CD8-positive, alpha-beta memory T cell (primary cell): ENCODE data around the gene WDR82. TPM values are rescaled to one million over a fixed set of nuclear protein-coding genes. Genes with fewer than 3 reads are reported as not detected.
A peak's percentile ranks its signal among the peaks of the same experiment; 100 is the strongest.
"Not testable (repeated sequence)": the region's sequence is repeated elsewhere in the genome, so short reads cannot be mapped to it uniquely, and the experiment has no call there.

Experiments
- CTCF ChIA-PET: fragments of 350-600 bp; sonication (Branson Sonifier 250); formaldehyde crosslinking; loops from one replicate; lab custom pipeline; 2021; ENCODE audit warnings: antibody characterized with exemption; lab: Charles Lee
- POLR2A ChIA-PET: fragments of 350-600 bp; sonication (Branson Sonifier 250); formaldehyde crosslinking; loops from one replicate; lab custom pipeline; 2021; ENCODE audit warnings: antibody characterized with exemption; lab: Charles Lee
- DNase-seq, 5 donors: peaks; one replicate each; pipeline versions ENCODE4 v3.0.0 to v3.0.0-alpha.2; 2020 to 2022; ENCODE audit warnings: mixed read lengths in 1 of 5
- H3K27ac ChIP-seq: one replicate; pipeline ENCODE4 v1.7.0; 2013; ENCODE audit warnings: low read depth, mild to moderate bottlenecking, low read length, moderate library complexity
- H3K27me3 ChIP-seq: 2 replicates; pipeline ENCODE4 v1.7.0; 2013; ENCODE audit warnings: low read length, mild to moderate bottlenecking; ENCODE audit not compliant: insufficient read depth, poor library complexity, severe bottlenecking
- H3K36me3 ChIP-seq: 2 replicates; pipeline ENCODE4 v1.7.0; 2013; ENCODE audit warnings: mild to moderate bottlenecking, low read length, moderate library complexity; ENCODE audit not compliant: insufficient read depth
- H3K4me1 ChIP-seq: 2 replicates; pipeline ENCODE4 v1.7.0; 2013; ENCODE audit warnings: mild to moderate bottlenecking, low read length, moderate library complexity; ENCODE audit not compliant: insufficient read depth
- H3K4me3 ChIP-seq: 2 replicates; pipeline ENCODE4 v1.7.0; 2013; ENCODE audit warnings: mild to moderate bottlenecking, low read length
- H3K9me3 ChIP-seq: 2 replicates; pipeline ENCODE4 v1.7.0; 2013; ENCODE audit warnings: mild to moderate bottlenecking, low read length
- H3K27ac Mint-ChIP-seq, 8 donors: one replicate each; pipeline ENCODE4 v1.8.0; 2020 to 2021; ENCODE audit warnings: mixed read lengths in 8 of 8, mild to moderate bottlenecking in 6 of 8, inconsistent platforms in 3 of 8, moderate library complexity in 3 of 8
- H3K27me3 Mint-ChIP-seq, 2 donors: one replicate each; pipeline ENCODE4 v1.8.0; 2020 to 2021; ENCODE audit warnings: mixed read lengths in 2 of 2, mild to moderate bottlenecking in 1 of 2, moderate library complexity in 1 of 2
- H3K36me3 Mint-ChIP-seq, 3 donors: one replicate each; pipeline ENCODE4 v1.8.0; 2020 to 2021; ENCODE audit warnings: mixed read lengths in 3 of 3, inconsistent platforms in 1 of 3, mild to moderate bottlenecking in 1 of 3
- H3K4me1 Mint-ChIP-seq, 3 donors: one replicate each; pipeline ENCODE4 v1.8.0; 2020 to 2021; ENCODE audit warnings: mixed read lengths in 3 of 3, inconsistent platforms in 1 of 3, mild to moderate bottlenecking in 1 of 3
- H3K4me3 Mint-ChIP-seq, 7 donors: one replicate each; pipeline ENCODE4 v1.8.0; 2020 to 2021; ENCODE audit warnings: mixed read lengths in 7 of 7, mild to moderate bottlenecking in 6 of 7, moderate library complexity in 4 of 7, inconsistent platforms in 2 of 7
- H3K9me3 Mint-ChIP-seq, 5 donors: one replicate each; pipeline ENCODE4 v1.8.0; 2020 to 2022; ENCODE audit warnings: mixed read lengths in 5 of 5, mild to moderate bottlenecking in 3 of 5, moderate library complexity in 2 of 5, inconsistent platforms in 1 of 5
- polyA plus RNA-seq: library from polyadenylated mRNA; unstranded; fragments of 300-500 nt; fragmentation: Illumina TruSeq; gene quantifications from one replicate; pipeline ENCODE4 v1.2.3, GENCODE V29; 2021
- total RNA-seq, 2 experiments: library from RNA; stranded (reverse); gene quantifications; one replicate each; pipeline ENCODE4 v1.2.3, GENCODE V29; 2021

Gene WDR82
- total and polyA plus RNA-seq, 3 experiments from 2014 or later = 133 to 140 (median 133) TPM

DNA sequence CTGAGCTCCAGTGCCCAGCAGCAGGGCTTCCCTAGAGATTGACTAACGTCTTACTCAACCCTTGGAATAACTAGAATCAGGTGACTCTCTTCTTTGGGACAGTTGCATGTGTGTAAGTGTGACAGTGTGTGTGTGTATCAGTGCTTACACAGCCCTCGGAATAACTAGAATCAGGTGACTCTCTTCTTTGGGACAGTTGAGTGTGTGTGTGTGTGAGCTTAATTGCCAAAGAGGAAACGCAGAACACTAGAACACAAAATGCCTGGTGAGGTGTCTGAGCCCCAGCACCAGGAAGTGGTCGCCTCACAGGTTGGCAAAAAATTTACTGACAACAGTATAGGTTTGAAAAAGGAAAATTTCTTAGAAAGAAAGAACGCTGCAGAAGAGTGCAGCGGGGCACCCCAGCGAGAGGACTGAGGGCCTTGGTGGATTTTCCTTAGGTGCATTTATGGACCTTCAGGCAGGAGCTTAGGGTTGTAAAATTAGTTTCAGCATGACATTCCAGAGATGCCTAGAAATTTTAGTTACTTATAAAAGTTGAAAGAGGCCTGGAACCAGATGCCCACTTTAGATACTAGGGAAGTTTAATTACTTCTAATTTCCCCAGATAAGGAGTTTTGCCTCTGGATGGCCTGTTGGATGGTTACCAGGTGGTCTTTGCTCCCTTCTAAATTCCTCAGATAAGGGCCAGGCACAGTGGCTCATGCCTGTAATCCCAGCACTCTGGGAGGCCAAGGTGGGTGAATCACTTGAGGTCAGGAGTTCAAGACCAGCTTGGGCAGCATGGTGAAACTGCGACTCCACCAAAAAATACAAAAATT is 3.7 kb upstream of the WDR82 start:
- peak overlapping the region; percentile 86 to 98 (median 94) for H3K27ac Mint-ChIP-seq

GRCh38 chr3:52280050-52280461 is 1.6 kb upstream of the WDR82 start:
- peak overlapping the region; percentile 93 to 100 (median 97) for H3K4me3 Mint-ChIP-seq
- peak overlapping the region; percentile 78 to 100 (median 98) for H3K27ac Mint-ChIP-seq
- peaks cover 0 to 31% (median 3%) of the 10 kb centered on the region in 3 donors for H3K36me3 Mint-ChIP-seq
- H3K4me3 ChIP-seq = peak overlapping the region; percentile 69
- no peaks in the 10 kb centered on the region for H3K36me3 ChIP-seq
- H3K9me3 Mint-ChIP-seq = no peaks in the 10 kb centered on the region
- CTCF ChIA-PET = interaction anchor here (0.7 to 9.0 kb wide), 9 partner anchors 9 to 69 kb away, joined by 3 to 156 read pairs (median 20); partner anchors contain the start of genes GLYCTK, PPM1M and TWF2
- DNase-seq = no peak
- no peaks in the 10 kb centered on the region for H3K27me3 ChIP-seq
- H3K27me3 Mint-ChIP-seq = peaks cover 0 to 2% of the 10 kb centered on the region in 2 donors
- peaks cover 47% of the 10 kb centered on the region for H3K4me1 ChIP-seq
- no peaks in the 10 kb centered on the region for H3K9me3 ChIP-seq
- peak overlapping the region; percentile 84 for H3K27ac ChIP-seq
- POLR2A ChIA-PET = interaction anchor here (0.8 to 4.5 kb wide), 6 partner anchors 8 to 1929 kb away, joined by 4 to 86 read pairs (median 46); partner anchors contain the start of genes CYB561D2, GLYCTK, NPRL2 and PPM1M
- peaks cover 52 to 75% (median 66%) of the 10 kb centered on the region in 3 donors for H3K4me1 Mint-ChIP-seq

More for the DNA sequence above, 3.7 kb upstream of the WDR82 start:
- Mint-ChIP-seq H3K27me3 (peaks cover 0 to 4% of the 10 kb centered on the region in 2 donors), H3K36me3 (peaks cover 0 to 21% (median 3%) of the 10 kb centered on the region in 3 donors), H3K9me3 (no peaks in the 10 kb centered on the region), H3K4me1 (peaks cover 52 to 68% (median 57%) of the 10 kb centered on the region in 3 donors), H3K4me3 (peak overlapping the region; percentile 51 to 80 (median 76))
- ChIA-PET POLR2A (interaction anchor here (0.6 to 1.8 kb wide), 8 partner anchors 10 to 44 kb away, joined by 4 to 8 read pairs (median 6); partner anchors contain the start of genes PPM1M and TWF2), CTCF (interaction anchor here (1.1 to 9.0 kb wide), 7 partner anchors 9 to 62 kb away, joined by 4 to 156 read pairs (median 12); partner anchors contain the start of genes PPM1M and TWF2)
- DNase-seq = peak; percentile 28 to 75 (median 61)
- Histone ChIP-seq H3K4me3 (peak overlapping the region; percentile 46), H3K9me3 (no peaks in the 10 kb centered on the region), H3K36me3 (no peaks in the 10 kb centered on the region), H3K27me3 (no peaks in the 10 kb centered on the region), H3K27ac (peak overlapping the region; percentile 7), H3K4me1 (peaks cover 51% of the 10 kb centered on the region)

DNA sequence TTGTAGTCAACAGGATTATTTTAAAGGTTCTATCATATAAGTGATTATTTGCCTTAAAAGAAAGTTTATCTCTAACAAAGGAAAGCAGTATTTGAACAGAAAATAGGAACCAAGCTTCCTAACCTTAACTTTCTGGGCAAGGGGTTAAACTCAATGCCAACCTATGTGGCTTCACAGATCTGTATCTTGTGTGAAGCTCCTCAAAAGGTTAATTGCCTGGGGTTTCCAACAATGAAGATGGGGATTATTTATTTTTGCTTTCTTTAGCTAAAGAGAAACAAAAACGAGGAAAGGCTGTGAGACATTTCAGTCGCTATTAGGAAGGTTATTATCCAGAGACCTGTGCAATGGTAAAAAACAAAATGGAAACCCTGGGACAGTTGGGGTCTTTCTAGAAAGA is 1.1 kb upstream of the WDR82 start:
- Mint-ChIP-seq H3K27ac (peak overlapping the region; percentile 90 to 100 (median 99)), H3K4me3 (peak overlapping the region; percentile 93 to 100 (median 97)), H3K9me3 (no peaks in the 10 kb centered on the region), H3K36me3 (peaks cover 0 to 33% (median 3%) of the 10 kb centered on the region in 3 donors), H3K27me3 (peaks cover 0 to 2% of the 10 kb centered on the region in 2 donors), H3K4me1 (peaks cover 54 to 77% (median 69%) of the 10 kb centered on the region in 3 donors)
- no peaks in the 10 kb centered on the region for H3K27me3 ChIP-seq
- ChIA-PET CTCF (interaction anchor here (0.7 to 9.0 kb wide), 11 partner anchors 9 to 69 kb away, joined by 3 to 156 read pairs (median 11); partner anchors contain the start of genes GLYCTK, PPM1M and TWF2), POLR2A (interaction anchor here (0.8 to 4.5 kb wide), 7 partner anchors 8 to 1929 kb away, joined by 4 to 86 read pairs (median 39); partner anchors contain the start of genes CYB561D2, GLYCTK, NPRL2 and PPM1M)
- no peaks in the 10 kb centered on the region for H3K36me3 ChIP-seq
- no peak for DNase-seq
- H3K4me1 ChIP-seq = peaks cover 49% of the 10 kb centered on the region
- peak overlapping the region; percentile 84 for H3K27ac ChIP-seq
- H3K4me3 ChIP-seq = peak overlapping the region; percentile 69
- no peaks in the 10 kb centered on the region for H3K9me3 ChIP-seq

DNA sequence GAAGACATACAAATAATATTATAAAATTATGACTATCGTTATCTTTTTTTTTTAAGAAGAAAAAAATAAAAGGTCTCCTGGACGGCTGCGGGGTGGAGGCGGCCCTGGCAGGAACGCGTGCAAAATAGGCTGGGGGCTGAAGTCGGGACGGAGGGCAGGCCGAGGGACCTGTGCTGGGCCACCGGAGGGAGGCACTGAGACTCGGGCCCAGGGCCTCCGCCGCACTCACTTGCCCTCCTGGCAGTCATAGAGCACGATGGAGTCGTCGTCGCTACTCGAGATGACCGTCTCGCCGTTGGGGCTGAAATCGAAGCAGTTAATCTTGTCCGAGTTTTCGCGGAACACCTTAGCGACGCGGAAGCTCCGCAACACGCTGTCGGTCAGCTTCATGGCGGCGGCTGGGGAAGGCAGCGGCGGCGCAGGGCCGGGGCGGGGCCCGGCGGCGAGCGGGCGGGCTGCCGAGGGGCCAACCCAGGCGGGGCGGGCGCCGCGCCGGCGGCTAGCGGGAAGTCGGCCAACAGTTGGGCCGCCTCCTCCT is 408 bp downstream of the WDR82 start:
- ChIA-PET POLR2A (interaction anchor here (0.5 to 4.5 kb wide), 15 partner anchors 10 to 310 kb away, joined by 4 to 86 read pairs (median 6); partner anchors contain the start of genes DUSP7, GLYCTK, PPM1M and TWF2), CTCF (interaction anchor here (1.0 to 9.0 kb wide), 14 partner anchors 10 to 62 kb away, joined by 3 to 156 read pairs (median 6); partner anchors contain the start of genes GLYCTK, PPM1M and TWF2)
- Histone ChIP-seq H3K36me3 (no peaks in the 10 kb centered on the region), H3K27ac (peak overlapping the region; percentile 84), H3K4me3 (peak overlapping the region; percentile 79), H3K9me3 (no peaks in the 10 kb centered on the region), H3K4me1 (peaks cover 55% of the 10 kb centered on the region), H3K27me3 (no peaks in the 10 kb centered on the region)
- Mint-ChIP-seq H3K36me3 (peaks cover 0 to 46% (median 5%) of the 10 kb centered on the region in 3 donors), H3K4me3 (peak overlapping the region; percentile 93 to 100 (median 97)), H3K27me3 (peaks cover 0 to 2% of the 10 kb centered on the region in 2 donors), H3K4me1 (peaks cover 58 to 80% (median 69%) of the 10 kb centered on the region in 3 donors), H3K9me3 (no peaks in the 10 kb centered on the region), H3K27ac (peak overlapping the region; percentile 90 to 100 (median 99))
- DNase-seq = peak in 3 of 5 donors; percentile 56 to 77 (median 61)

GRCh38 chr3:52277071-52277964 is 1.1 kb downstream of the WDR82 start:
- Histone ChIP-seq H3K4me1 (peaks cover 55% of the 10 kb centered on the region), H3K27ac (peak overlapping the region; percentile 84), H3K36me3 (no peaks in the 10 kb centered on the region), H3K9me3 (no peaks in the 10 kb centered on the region), H3K27me3 (no peaks in the 10 kb centered on the region), H3K4me3 (peak overlapping the region; percentile 79)
- Mint-ChIP-seq H3K27me3 (peaks cover 0 to 2% of the 10 kb centered on the region in 2 donors), H3K9me3 (no peaks in the 10 kb centered on the region), H3K27ac (peak overlapping the region; percentile 90 to 100 (median 98)), H3K4me1 (peaks cover 59 to 82% (median 68%) of the 10 kb centered on the region in 3 donors), H3K4me3 (peak overlapping the region; percentile 89 to 100 (median 95)), H3K36me3 (peaks cover 0 to 51% (median 7%) of the 10 kb centered on the region in 3 donors)
- POLR2A ChIA-PET = interaction anchor here (0.5 to 4.5 kb wide), 13 partner anchors 9 to 309 kb away, joined by 4 to 86 read pairs (median 6); partner anchors contain the start of genes GLYCTK, PPM1M and TWF2
- peak; percentile 60 to 78 (median 67) for DNase-seq
- CTCF ChIA-PET = interaction anchor here (0.6 to 9.0 kb wide), 13 partner anchors 9 to 304 kb away, joined by 3 to 156 read pairs (median 5); partner anchors contain the start of genes ABHD14B, GLYCTK, PPM1M and TWF2

DNA sequence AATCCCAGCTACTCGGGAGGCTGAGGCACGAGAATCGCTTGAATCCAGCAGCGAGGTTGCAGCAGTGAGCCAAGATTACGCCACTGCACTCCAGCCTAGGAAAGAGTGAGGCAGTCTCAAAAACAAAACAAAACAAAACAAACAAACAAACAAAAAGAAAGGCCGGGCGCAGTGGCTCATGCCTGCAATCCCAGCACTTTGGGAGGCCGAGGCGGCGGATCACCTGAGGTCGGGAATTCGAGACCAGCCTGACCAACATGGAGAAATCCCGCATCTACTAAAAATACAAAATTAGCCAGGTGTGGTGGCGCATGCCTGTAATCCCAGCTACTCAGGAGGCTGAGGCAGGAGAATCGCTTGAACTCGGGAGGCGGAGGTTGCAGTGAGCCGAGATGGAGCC is 3.7 kb downstream of the WDR82 start:
- Histone ChIP-seq H3K27ac (peak overlapping the region; percentile 84), H3K4me1 (peaks cover 62% of the 10 kb centered on the region), H3K4me3 (peak overlapping the region; percentile 35)
- H3K36me3 ChIP-seq, H3K9me3 ChIP-seq, H3K9me3 Mint-ChIP-seq, H3K27me3 Mint-ChIP-seq, H3K27me3 ChIP-seq, POLR2A ChIA-PET: not testable (repeated sequence)
- Mint-ChIP-seq H3K4me1 (peaks cover 63 to 82% (median 72%) of the 10 kb centered on the region in 3 donors), H3K27ac (peak overlapping the region; percentile 85 to 99 (median 93)), H3K36me3 (peaks cover 0 to 73% (median 10%) of the 10 kb centered on the region in 3 donors), H3K4me3 (peak overlapping the region; percentile 89 to 100 (median 95))
- CTCF ChIA-PET = interaction anchor here (1.2 to 2.0 kb wide), 2 partner anchors 22 to 54 kb away, joined by 4 to 6 read pairs; no protein-coding TSS in a partner anchor
- peak in 1 of 5 donors; percentile 21 for DNase-seq
